HG02885 (cell line): Measurements from ENCODE around the gene SIVA1.
A peak's percentile ranks its signal among the peaks of the same experiment; 100 is the strongest.

Experiments used
- ATAC-seq: cut with Tn5 transposase; IDR thresholded peaks from one replicate; pipeline ENCODE4 v1.9.1; 2021; ENCODE audit warnings: mild to moderate bottlenecking; ENCODE audit not compliant: unreplicated experiment, poor library complexity

Gene SIVA1

GRCh38 chr14:104792945-104793702, 40.2 kb downstream of the SIVA1 start:
- no peak for ATAC-seq

DNA sequence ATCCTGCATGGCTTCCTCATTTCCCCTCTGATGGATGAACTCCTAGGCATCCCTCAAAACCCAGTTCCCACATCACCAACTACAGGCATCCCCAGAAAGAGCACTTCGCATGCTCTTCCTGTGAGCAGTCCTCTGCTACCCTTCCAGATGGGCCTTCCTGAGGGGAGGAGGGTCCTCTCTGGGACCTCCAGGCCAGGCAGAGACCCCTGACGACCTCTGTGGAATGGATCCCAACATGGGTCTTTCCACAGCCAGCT, 40.7 kb downstream of the SIVA1 start:
- ATAC-seq: no peak

DNA sequence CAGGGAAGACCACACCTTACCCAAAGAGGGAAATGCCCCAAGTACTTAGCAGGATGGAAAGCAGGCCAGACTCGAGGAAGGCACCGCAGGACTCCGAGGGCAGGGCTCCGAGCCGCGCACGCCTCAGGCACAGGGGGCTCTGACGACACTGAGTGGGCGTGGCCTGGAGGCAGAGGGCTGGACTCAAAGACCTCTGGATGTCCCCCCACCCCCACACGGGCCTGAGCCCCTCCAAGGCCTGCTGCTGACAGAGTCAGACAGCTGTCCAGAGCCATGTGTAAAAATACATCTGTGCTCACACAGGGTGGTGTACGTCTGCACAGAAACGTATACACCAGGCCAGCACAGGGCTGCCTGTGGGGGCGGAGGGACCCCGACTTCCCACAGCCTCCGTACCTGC, 41.2 kb downstream of the SIVA1 start:
- no peak for ATAC-seq

DNA sequence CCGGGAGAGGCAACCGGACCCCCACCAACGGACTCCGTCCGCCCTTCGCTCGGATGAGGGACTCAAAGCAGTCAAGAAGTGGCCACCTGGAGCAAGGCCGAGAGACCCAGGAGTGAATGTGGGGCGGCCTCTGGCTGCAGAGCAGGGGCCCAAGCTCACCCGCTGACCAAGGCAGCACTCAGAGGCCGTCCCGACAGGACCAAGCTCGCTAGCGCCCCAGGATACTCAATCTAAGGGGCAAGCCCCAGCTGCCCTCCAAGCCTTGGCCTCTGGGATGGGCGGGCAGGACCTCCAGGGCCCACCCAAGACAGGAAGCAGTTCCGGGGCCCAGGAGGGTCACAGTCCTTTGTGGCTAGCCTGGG, 41.7 kb downstream of the SIVA1 start:
- ATAC-seq: peak; percentile 11

DNA sequence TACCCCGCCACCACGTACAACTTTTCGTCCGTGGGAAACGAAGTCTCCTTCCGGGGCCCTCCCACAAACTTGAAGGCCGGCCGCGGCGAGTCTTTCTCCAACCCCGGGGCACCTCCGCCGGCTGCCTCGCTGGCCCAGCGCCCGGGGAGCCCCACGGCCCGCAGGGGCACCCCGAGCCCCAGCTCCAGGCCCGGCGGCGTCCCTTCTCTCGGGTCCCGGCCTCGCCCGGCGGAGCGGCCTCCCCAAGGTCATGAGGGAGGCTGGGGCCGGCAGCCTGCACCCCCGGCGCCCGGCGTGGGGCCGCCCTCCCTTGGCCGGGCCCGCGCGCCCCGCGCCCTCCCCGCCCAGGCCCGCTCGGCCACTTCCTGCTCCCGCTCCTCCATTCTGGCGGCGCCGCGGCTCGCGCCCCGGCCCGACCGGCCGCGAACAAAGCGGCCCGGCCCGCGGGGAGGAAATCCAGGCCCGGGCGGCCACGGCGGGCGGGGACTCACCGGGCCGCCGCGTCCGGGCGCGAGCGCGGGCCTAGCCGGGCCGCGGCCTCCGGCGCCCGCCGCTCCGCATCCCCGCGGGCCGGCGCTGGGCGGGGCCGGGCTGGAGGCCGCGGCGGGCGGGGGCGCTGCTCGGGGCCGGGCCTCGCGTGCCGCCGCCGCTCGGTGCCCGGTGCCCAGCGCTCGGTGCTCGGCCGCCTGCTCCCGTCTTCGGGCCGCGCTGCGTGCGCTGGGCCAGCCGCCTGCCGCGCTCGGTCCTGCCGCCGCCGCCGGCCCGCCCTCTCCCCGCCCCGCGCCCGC, 42.2 kb downstream of the SIVA1 start, which contains the start of gene AKT1:
AKT1 (minus strand) TSS at position 756 of the 788 bp plus-strand sequence. CDS start 3,105 bp downstream, outside the sequence.
- peak; percentile 42 for ATAC-seq

DNA sequence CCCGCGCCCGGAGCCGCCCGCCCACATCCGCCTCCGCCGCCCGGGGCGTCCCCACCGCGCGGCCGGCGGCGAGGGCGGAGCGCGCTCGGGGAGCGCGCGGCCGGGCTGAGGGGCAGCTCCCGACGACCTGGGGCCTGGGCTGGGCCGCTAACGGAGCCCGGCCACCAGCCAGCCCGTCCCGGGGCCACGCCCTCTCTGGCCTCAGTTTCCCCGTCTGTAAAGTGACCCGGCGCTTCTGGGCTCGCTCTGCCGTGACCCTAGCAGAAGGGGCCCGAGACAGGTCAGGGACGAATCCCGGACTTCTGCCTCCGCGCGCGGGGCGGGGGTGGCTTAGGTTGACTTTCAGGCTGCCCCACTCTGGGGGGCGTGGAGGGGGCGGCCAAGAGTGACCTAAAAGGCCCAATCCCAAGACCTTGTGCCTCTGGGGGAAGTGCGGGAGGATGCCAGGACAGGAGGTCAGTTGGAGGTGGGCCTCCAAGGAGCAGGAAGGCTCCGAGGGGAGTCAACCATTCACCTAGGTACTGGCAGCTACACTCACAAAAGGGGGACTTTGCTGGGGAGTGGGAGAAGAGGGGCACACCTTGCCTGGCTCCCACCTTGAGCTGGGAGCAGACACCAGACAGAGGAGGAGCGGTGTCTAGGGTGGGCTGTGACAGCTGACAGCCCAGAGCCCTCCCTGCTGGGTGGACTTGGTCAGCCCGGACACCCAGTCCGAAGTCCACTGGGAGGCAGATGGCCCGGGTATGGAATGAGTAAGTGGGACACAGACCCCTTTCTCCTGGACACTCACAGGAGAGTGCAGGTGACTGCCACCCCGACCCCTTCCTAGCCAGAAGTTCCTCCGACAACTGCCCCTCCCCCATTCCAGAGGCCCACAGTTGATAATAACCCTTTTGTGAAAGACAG, 43.1 kb downstream of the SIVA1 start:
- ATAC-seq: peak; percentile 49

GRCh38 chr14:104796687-104797081, 43.7 kb downstream of the SIVA1 start:
- ATAC-seq: no peak

- ATAC-seq: no peak
Observed at GRCh38 chr14:104797115-104798044, 44.4 kb downstream of the SIVA1 start.

DNA sequence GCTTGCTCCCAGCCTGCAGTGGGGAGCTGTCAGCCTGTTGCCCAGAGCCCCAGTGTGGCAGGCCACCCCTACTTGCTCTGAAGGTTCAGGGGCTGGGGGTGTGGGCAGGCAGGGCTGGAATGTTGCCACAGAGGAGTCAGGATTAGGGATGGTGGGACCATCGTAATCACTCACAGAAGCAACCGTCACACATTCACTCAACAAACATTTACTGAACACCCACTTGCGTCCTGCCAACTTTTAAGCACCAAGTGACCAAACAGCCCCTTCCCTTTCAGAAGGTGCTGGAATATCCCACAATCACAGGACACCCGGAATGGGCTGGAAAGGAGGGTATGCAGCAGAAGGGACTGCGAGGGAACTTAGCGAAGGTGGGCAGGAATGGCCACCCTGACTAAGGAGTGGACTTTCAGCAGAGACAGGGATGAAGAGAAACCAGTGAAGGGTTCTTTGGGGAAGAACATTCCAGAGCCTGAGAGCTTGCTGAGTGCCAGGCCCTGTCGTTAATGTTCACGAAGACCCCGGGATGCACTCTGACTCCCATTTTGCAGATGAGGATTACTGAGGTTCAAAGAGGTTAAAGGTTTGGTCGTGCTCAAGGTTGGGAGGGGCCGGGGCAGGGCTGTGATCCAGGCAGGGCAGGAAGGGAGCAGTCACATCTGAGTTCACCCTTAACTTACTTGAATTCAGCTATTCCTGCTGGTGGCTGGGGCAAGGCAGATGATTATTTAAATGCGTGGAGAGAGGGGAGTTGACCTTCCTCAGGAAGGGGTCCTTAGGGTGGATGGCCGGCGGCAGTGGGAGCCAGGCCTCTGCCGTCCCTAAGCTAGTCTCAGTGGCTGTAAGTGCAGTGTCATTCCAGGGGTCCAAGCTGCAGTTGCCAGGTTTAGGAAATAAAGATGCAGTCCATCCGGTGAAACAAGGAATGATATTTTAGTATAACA, 45.6 kb downstream of the SIVA1 start:
- ATAC-seq: no peak

DNA sequence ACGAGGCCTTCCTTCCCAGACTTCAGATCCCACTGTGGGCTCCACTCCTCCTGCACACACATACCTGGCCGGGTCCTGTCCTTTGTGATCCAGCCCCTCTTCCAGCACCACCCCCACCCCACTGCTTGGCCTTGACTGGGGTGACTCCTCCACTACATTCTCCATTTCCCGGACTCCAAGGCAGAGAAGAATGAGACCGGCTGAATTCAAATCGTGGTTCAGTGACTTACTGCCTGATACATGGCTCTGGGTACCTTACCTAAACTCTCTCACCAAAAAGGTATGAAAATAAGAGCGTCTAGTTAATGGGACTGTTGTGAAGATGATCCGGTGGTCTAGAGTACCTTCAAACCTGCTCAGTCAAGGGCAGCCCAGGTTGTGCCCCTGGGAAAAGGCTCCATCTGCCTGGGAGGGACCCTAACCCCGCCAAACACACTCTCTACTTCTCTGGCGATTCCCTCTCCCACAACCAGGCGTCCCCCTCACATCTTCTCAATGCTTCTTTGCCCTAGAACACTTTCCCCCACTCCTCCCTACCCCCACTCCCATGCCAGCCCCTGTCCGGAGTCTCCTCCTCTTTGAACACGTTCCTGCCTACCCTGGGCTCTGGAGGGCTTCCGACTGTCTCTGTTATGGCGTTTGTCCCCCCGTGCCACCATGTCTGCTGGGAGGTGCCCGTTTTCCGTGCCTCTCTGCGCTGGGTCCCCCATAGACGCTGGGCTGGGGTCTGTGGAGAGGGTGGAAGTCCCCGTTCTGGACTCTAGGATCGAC, 46.5 kb downstream of the SIVA1 start:
- ATAC-seq: no peak

- peak; percentile 59 for ATAC-seq
Observed at GRCh38 chr14:104800015-104800770, 47.2 kb downstream of the SIVA1 start.

- ATAC-seq: peak; percentile 53
Observed at GRCh38 chr14:104800771-104801519, 48.0 kb downstream of the SIVA1 start, which contains the start of gene ZBTB42. Gene ZBTB42 (plus strand): TSS chr14:104801101. CDS start chr14:104801198, 97 bp downstream.

DNA sequence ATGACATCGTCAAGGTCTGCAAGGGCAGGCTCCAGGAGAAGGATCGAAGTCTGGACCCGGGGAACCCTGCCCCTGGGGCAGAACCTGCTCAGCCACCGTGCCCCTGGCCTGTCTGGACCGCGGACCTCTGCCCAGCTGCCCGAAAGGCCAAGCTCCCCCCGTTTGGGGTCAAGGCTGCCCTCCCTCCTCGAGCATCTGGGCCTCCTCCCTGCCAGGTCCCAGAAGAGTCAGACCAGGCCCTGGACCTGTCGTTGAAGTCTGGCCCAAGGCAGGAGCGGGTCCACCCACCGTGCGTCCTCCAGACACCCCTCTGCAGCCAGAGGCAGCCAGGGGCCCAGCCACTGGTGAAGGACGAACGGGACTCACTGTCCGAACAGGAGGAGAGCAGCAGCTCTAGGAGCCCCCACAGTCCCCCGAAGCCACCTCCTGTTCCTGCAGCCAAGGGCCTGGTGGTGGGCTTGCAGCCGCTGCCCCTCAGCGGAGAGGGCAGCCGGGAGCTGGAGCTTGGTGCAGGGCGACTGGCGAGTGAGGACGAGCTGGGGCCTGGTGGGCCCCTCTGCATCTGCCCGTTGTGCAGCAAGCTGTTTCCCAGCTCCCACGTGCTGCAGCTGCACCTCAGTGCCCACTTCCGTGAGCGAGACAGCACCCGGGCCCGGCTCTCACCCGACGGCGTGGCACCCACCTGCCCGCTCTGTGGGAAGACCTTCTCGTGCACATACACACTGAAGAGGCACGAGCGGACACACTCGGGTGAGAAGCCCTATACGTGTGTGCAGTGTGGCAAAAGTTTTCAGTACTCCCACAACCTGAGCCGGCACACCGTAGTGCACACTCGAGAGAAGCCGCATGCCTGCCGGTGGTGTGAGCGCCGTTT, 48.8 kb downstream of the SIVA1 start:
- no peak for ATAC-seq

- no peak for ATAC-seq
Observed at GRCh38 chr14:104802394-104803184, 49.6 kb downstream of the SIVA1 start.
